Mesodermal cell (in vitro differentiated cells): Measurements from ENCODE around the gene MS4A1. TPM values are rescaled to one million over a fixed set of nuclear protein-coding genes. Genes with fewer than 3 reads are reported as not detected.
"Not testable (repeated sequence)": the region's sequence is repeated elsewhere in the genome, so short reads cannot be mapped to it uniquely, and the experiment has no call there.

ENCODE experiments used
- H3K27ac ChIP-seq: 2 replicates; pipeline ENCODE4 v1.7.0; 2013; ENCODE audit warnings: mild to moderate bottlenecking, low read depth, low read length, moderate library complexity; ENCODE audit not compliant: severe bottlenecking
- H3K36me3 ChIP-seq: 2 replicates; pipeline ENCODE4 v1.7.1; 2013; ENCODE audit warnings: mild to moderate bottlenecking, low read length, moderate library complexity; ENCODE audit not compliant: control insufficient read depth, insufficient read depth
- H3K4me1 ChIP-seq: one replicate; pipeline ENCODE4 v1.7.1; 2013; ENCODE audit warnings: mild to moderate bottlenecking, low read length; ENCODE audit not compliant: insufficient read depth, control insufficient read depth, poor library complexity, severe bottlenecking
- H3K4me3 ChIP-seq: 2 replicates; pipeline ENCODE4 v1.7.0; 2013; ENCODE audit warnings: low read length, control low read depth, mild to moderate bottlenecking; ENCODE audit not compliant: insufficient read depth, poor library complexity, severe bottlenecking; ENCODE audit errors: extremely low read depth
- H3K9me3 ChIP-seq: 2 replicates; pipeline ENCODE4 v1.7.1; 2013; ENCODE audit warnings: mild to moderate bottlenecking, low read length, moderate library complexity; ENCODE audit not compliant: control insufficient read depth
- WGBS, 2 experiments: methylation state at CpG; one replicate each; pipeline ENCODE4 v1.1.5; 2013; ENCODE audit warnings: missing lambda C conversion rate in 2 of 2; ENCODE audit not compliant: insufficient coverage in 2 of 2; 5-methylcytosine and 5-hydroxymethylcytosine counted together
- polyA plus RNA-seq, 2 experiments: library from polyadenylated mRNA; stranded (reverse); fragments of 50-300 nt; gene quantifications; one replicate each; pipeline ENCODE4 v1.2.3, GENCODE V29; 2013

Gene MS4A1
- not detected for polyA plus RNA-seq (2013, experiment 1 of 2)
- polyA plus RNA-seq (2013, experiment 2 of 2): not detected

DNA sequence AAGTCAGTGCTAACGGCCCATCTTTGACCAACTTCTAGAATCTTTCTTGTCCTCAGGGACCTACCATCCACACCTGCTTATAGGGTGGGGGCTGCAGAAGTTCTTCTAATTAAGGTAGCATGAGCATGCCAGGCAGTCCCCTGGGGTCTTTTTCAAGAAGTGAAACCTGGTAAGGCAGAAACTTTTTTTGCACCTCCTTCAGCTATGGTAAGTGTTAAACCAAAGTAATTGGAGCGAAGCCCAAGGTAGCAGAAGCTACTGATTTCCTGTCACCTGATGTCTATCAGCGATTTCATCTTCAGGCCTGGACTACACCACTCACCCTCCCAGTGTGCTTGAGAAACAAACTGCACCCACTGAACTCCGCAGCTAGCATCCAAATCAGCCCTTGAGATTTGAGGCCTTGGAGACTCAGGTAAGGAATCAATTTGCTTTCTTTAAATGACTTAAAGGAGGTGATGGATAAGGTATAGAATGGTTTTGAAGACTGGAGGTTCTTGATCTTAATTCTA is at the start of gene MS4A1:
Gene MS4A1 (plus strand): TSS at position 317 of the 512 bp plus-strand sequence. CDS start 6,528 bp downstream, outside the sequence.
- no peaks in the 10 kb centered on the region for H3K9me3 ChIP-seq
- no peaks in the 10 kb centered on the region for H3K4me1 ChIP-seq
- H3K27ac ChIP-seq: no peak within 1 kb of the TSS
- 84 to 87% methylated on average over 2 to 3 of the region's 4 CpGs for WGBS, 2 experiments
- H3K4me3 ChIP-seq: no peak within 1 kb of the TSS
- H3K36me3 ChIP-seq: no peaks in the 10 kb centered on the region

DNA sequence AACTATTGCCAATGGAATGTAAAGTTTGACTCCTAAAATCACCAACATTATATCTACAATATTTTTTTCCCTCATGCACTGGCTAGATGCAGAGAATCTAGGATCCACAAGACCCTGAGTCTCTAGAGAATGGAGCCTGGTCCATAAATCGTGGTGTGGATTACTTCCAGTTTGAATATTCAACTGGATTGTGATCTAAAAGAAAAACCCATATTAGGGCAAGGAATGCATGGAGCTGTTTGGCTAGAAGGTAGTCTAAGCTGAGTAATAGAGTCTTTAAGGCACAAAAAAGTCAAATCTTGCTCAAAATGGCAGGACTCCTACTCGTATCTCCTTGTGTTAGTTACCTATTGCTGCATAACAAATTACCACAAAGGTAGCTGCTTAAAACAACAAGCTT is 35.6 kb upstream of the MS4A1 start:
- Histone ChIP-seq H3K36me3 (no peaks in the 10 kb centered on the region), H3K4me3 (no peak overlapping the region), H3K27ac (no peak overlapping the region), H3K9me3 (no peaks in the 10 kb centered on the region), H3K4me1 (no peaks in the 10 kb centered on the region)
- WGBS, 2 experiments: 0% methylated on average over 1 of the region's 2 CpGs; no CpG with 5 or more reads in 1 of the 2 experiments

GRCh38 chr11:60422609-60423008 is 33.0 kb upstream of the MS4A1 start:
- no peak overlapping the region for H3K27ac ChIP-seq
- WGBS, 2 experiments: no CpG with 5 or more reads among the region's 1 CpG
- no peaks in the 10 kb centered on the region for H3K4me1 ChIP-seq

DNA sequence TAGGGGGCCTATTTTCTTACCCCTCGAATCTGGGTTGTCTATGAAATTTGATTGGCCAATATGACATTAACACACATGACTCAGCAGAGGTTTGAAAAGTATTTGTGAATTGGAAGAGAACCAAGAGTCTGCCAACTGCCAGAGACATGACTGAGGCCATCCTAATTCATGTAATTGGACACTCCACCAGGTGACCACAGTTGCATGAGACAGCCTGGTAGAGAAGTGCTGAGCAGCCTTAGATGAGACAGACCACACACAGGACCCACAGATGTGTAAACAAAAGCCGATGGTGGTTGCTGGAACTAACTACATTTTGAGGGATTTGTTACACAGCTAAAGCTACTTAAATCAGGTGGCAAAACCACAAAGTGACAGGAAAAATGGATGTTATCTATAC is 27.1 kb upstream of the MS4A1 start:
- WGBS, 2 experiments: 67 to 100% methylated on average over 1 of the region's 2 CpGs
- no peaks in the 10 kb centered on the region for H3K9me3 ChIP-seq
- no peak overlapping the region for H3K27ac ChIP-seq
- H3K4me1 ChIP-seq: no peaks in the 10 kb centered on the region
- no peak overlapping the region for H3K4me3 ChIP-seq
- H3K36me3 ChIP-seq: no peaks in the 10 kb centered on the region

More at GRCh38 chr11:60422609-60423008, 33.0 kb upstream of the MS4A1 start:
- no peak overlapping the region for H3K4me3 ChIP-seq
- no peaks in the 10 kb centered on the region for H3K9me3 ChIP-seq
- no peaks in the 10 kb centered on the region for H3K36me3 ChIP-seq

- Histone ChIP-seq H3K36me3 (no peaks in the 10 kb centered on the region), H3K9me3 (no peaks in the 10 kb centered on the region), H3K4me3 (no peak within 1 kb of the TSS), H3K27ac (no peak within 1 kb of the TSS), H3K4me1 (no peaks in the 10 kb centered on the region)
- WGBS, 2 experiments: 77 to 93% methylated on average over 3 to 5 of the region's 5 CpGs
These were observed 26.4 kb upstream of the MS4A1 start, which contains the start of gene MS4A5 for GRCh38 chr11:60429272-60429671. MS4A5 (plus strand) TSS chr11:60429572; CDS start chr11:60429675, 103 bp downstream.

DNA sequence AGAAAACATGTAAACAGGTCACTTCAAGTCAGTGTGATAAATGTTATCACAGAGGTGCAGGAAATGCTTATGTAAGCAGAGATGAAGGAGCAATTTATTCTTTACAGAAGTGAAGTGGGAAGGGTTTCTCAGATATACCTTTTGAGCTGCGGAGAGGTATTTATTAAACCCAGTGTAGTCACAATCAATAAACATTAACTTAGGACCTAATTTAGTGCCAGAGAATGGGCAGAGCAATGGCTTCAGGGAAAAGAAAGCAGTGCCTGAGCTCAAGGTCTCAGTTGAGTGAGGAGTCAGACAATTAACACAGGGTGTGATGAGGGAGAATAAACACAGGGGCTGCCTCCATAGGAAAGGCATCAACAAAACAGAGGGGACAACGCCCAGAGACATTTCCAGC is 24.4 kb upstream of the MS4A1 start:
- Histone ChIP-seq H3K27ac (no peak overlapping the region), H3K4me1 (no peaks in the 10 kb centered on the region), H3K36me3 (no peaks in the 10 kb centered on the region), H3K4me3 (no peak overlapping the region), H3K9me3 (no peaks in the 10 kb centered on the region)
- WGBS, 2 experiments: 86 to 88% methylated on average over 1 of the region's 2 CpGs

DNA sequence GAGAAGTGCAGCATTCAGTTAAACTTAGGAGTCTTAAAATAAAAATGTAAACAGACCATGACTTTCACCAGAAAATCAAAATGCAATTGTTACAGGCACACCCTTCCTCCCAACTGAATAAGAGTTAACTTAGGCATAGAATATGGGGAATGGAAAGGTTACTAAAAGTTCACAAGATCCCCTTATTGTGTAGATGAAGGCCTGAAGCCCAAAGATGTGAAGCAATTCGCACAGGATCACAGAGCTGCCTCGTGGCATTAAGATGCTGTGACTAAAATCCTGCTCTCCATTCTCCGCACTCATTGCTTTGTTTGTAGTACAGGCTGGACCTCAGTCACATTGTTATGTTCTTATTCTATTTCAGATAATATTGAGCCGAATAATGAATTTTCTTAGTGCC is 22.2 kb upstream of the MS4A1 start:
- Histone ChIP-seq H3K36me3 (no peaks in the 10 kb centered on the region), H3K9me3 (no peaks in the 10 kb centered on the region), H3K27ac (no peak overlapping the region), H3K4me1 (no peaks in the 10 kb centered on the region), H3K4me3 (no peak overlapping the region)
- WGBS, 2 experiments: 100% methylated on average over 1 of the region's 4 CpGs

DNA sequence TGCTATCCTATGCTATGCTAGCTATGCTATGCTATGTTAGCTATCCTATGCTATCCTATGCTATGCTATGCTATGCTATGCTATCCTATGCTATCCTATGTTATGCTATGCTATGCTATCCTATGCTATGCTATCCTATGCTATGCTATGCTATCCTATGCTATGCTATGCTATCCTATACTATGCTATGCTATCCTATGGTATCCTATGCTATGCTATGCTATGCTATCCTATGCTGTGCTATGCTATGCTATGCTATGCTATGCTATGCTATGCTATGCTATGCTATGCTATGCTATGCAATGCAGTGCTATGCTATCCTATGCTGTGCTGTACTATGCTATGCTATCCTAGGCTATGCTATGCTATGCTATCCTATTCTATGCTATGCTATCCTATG is 8.6 kb upstream of the MS4A1 start:
- H3K36me3 ChIP-seq: no peaks in the 10 kb centered on the region
- H3K9me3 ChIP-seq: no peaks in the 10 kb centered on the region
- H3K4me3 ChIP-seq: no peak overlapping the region
- H3K4me1 ChIP-seq: no peaks in the 10 kb centered on the region
- H3K27ac ChIP-seq: no peak overlapping the region

GRCh38 chr11:60447846-60448245 is 7.8 kb upstream of the MS4A1 start:
- Histone ChIP-seq H3K9me3 (no peaks in the 10 kb centered on the region), H3K4me1 (no peaks in the 10 kb centered on the region), H3K4me3 (no peak overlapping the region), H3K36me3 (no peaks in the 10 kb centered on the region), H3K27ac (no peak overlapping the region)

GRCh38 chr11:60451185-60451584 is 4.5 kb upstream of the MS4A1 start:
- 95 to 96% methylated on average over 7 to 19 of the region's 32 CpGs for WGBS, 2 experiments
- H3K9me3 ChIP-seq, H3K27ac ChIP-seq, H3K4me3 ChIP-seq, H3K4me1 ChIP-seq, H3K36me3 ChIP-seq: not testable (repeated sequence)

DNA sequence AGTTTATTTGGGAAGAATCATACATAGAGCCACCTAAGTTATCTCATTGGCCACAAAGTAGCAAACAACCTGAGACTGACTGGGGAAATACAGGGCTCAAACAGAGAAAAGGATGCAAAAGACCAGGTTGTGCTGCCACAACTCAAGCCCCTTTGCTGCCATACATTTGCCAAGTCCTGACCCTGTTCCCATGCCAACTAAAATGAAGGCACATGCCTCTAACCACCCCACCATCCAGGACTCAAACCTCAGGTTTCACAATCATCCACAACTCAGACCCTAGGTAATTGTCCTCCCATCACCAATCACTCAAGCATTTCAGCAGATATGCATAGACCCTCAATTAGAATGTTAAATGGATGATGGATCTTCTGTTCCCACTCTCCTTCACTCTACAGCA is 1.4 kb upstream of the MS4A1 start:
- Histone ChIP-seq H3K27ac (no peak overlapping the region), H3K36me3 (no peaks in the 10 kb centered on the region), H3K4me1 (no peaks in the 10 kb centered on the region), H3K4me3 (no peak overlapping the region), H3K9me3 (no peaks in the 10 kb centered on the region)
